Kidney epithelial cell (primary cell): ENCODE data around the gene SGCD. TPM values are rescaled to one million over a fixed set of nuclear protein-coding genes. Genes with fewer than 3 reads are reported as not detected.

Source experiments
- DNase-seq: peaks from one replicate; pipeline ENCODE4 v3.0.0-alpha.2; 2010; ENCODE audit warnings: low read depth
- H3K27me3 ChIP-seq: 2 replicates; pipeline ENCODE4 v1.6.0; 2011; ENCODE audit warnings: low read length; ENCODE audit not compliant: control insufficient read depth, insufficient read depth
- H3K36me3 ChIP-seq: 2 replicates; pipeline ENCODE4 v1.5.1; 2011; ENCODE audit warnings: low read length; ENCODE audit not compliant: control insufficient read depth, insufficient read depth
- H3K4me3 ChIP-seq: 2 replicates; pipeline ENCODE4 v1.5.1; 2011; ENCODE audit warnings: low read depth, mild to moderate bottlenecking, control low read depth, low read length
- CTCF ChIP-seq: IDR thresholded peaks from 2 replicates; pipeline ENCODE4 v1.5.1; 2011; ENCODE audit warnings: mild to moderate bottlenecking, moderate library complexity, low read length, control low read depth, inconsistent platforms; ENCODE audit not compliant: insufficient read depth, poor library complexity, severe bottlenecking
- total RNA-seq: library from RNA; depleted of rRNA; stranded (reverse); fragments of >200 nt; gene quantifications from 2 replicates; pipeline ENCODE4 v1.2.3, GENCODE V29; 2015

SGCD gene
- total RNA-seq, 1 donor from 2014 or later: 0.29 TPM

- no peak for DNase-seq
- no peak for TF ChIP-seq CTCF
- no peaks in the 10 kb centered on the region for H3K27me3 ChIP-seq
- no peak overlapping the region for H3K4me3 ChIP-seq
- no peaks in the 10 kb centered on the region for H3K36me3 ChIP-seq
These were observed 68.3 kb downstream of the SGCD start for GRCh38 chr5:156395306-156395675.

GRCh38 chr5:156396063-156396829 lies 69.3 kb downstream of the SGCD start:
- Histone ChIP-seq H3K4me3 (no peak overlapping the region), H3K27me3 (no peaks in the 10 kb centered on the region), H3K36me3 (no peaks in the 10 kb centered on the region)
- TF ChIP-seq CTCF: no peak
- no peak for DNase-seq

DNA sequence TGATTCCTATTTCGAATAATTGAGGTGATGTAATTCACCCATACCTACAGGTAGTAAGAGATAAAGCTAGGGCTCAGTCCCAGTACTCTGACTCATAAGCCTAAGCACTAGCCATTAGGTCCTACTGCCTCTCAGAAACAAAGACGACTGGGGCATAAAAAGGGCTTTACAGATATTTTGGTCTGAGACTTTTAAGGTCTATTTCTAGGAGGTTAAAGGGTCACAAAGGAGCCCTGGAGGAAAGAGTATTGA lies 69.8 kb downstream of the SGCD start:
- Histone ChIP-seq H3K27me3 (no peaks in the 10 kb centered on the region), H3K4me3 (no peak overlapping the region), H3K36me3 (no peaks in the 10 kb centered on the region)
- no peak for DNase-seq
- TF ChIP-seq CTCF: no peak

DNA sequence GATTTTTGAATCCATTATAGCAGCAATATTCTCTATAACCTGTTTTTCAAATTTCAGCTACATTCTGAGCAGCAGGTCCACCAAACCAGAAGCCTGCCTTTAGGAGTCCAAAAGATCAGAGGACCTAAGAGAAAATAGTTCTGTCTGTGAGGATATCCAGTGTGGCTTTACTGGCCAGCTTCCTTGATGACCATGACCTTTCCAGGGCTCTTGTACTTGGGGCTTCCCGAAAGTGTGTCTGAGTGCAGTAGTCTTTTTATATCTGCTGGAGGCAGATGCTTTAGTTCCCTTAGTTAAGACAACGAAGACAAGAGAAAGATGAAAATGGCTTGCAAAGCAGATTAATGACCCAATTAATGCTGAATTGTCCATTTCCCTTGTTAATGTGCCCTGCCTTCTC lies 72.4 kb downstream of the SGCD start:
- H3K4me3 ChIP-seq: no peak overlapping the region
- TF ChIP-seq CTCF: no peak
- no peak for DNase-seq
- no peaks in the 10 kb centered on the region for H3K36me3 ChIP-seq
- no peaks in the 10 kb centered on the region for H3K27me3 ChIP-seq

DNA sequence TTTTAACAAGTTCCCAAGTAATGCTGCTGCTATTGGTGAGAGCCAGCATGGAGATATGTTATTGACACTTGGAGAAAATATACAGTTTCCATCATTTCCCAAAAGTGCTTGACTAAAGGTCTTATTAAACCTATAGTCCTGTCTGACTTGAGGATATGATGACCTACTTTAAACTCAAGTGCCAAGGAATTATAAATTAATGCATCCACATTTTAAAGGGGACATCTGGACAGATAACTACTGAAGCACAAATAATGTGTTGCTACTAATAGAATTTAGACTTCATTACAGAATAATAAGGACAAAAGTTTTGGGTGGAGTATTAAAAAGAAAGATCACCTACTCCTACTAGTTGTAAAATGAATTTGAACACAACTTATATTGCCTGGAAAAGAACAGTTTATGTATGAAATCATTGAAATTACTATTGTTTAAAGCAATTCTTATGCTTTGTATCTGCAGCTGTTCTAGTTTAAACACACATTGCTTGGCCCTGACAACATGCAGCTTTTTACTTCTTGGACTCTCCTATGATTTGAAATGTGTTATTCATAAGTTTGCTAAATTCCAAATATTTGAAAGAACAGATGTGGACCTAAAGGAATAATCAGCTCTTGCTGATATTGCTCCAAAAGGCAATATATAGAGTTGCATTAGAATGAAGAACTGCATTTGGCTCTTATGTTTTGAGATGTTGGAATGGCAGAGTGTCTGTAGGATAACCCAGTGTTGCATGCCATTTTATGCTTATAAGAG lies 73.4 kb downstream of the SGCD start:
- H3K27me3 ChIP-seq: no peaks in the 10 kb centered on the region
- no peak for TF ChIP-seq CTCF
- DNase-seq: no peak
- no peaks in the 10 kb centered on the region for H3K36me3 ChIP-seq
- H3K4me3 ChIP-seq: no peak overlapping the region

DNA sequence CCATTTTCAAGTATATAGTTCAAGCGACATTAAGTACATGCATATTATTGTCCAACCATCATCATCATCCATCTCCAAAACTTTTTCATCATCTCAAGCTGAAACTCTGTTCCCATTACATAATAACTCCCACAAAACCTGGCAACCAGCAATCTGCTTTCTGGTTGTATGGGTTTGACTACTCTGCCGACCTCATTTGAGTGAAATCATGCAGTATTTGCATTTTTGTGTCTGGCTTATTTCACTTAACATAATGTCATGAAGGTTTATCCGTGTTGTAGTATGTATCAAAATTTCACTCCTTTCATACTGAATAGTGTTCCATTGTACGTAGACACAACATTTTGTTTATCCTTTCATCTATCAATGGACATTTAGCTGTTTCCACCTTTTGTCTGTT lies 74.8 kb downstream of the SGCD start:
- Histone ChIP-seq H3K27me3 (no peaks in the 10 kb centered on the region), H3K4me3 (no peak overlapping the region), H3K36me3 (no peaks in the 10 kb centered on the region)
- TF ChIP-seq CTCF: no peak
- DNase-seq: no peak
